H9 (cell line): ENCODE measurements around the gene ATP2B2. TPM values are rescaled to one million over a fixed set of nuclear protein-coding genes. Genes with fewer than 3 reads are reported as not detected.

Experiments
- DNase-seq: peaks from one replicate; pipeline ENCODE4 v3.0.0-alpha.2; 2017
- H2AFZ ChIP-seq: one replicate; pipeline ENCODE4 v1.6.1; 2013; ENCODE audit warnings: mild to moderate bottlenecking, low read length, control low read depth, moderate library complexity
- H2AK5ac ChIP-seq: 2 replicates; pipeline ENCODE4 v1.6.1; 2013; ENCODE audit warnings: low read length, control low read depth, mixed read lengths; ENCODE audit not compliant: insufficient read length
- H2BK120ac ChIP-seq: one replicate; pipeline ENCODE4 v1.6.1; 2013; ENCODE audit warnings: low read depth, mild to moderate bottlenecking, low read length, control low read depth, inconsistent platforms; ENCODE audit not compliant: poor library complexity, severe bottlenecking
- H2BK12ac ChIP-seq: 2 replicates; pipeline ENCODE4 v1.6.1; 2013; ENCODE audit warnings: low read length, control low read depth, mixed read lengths, low read depth; ENCODE audit not compliant: insufficient read length
- H2BK15ac ChIP-seq: 2 replicates; pipeline ENCODE4 v1.6.1; 2013; ENCODE audit warnings: low read depth, low read length, control low read depth
- H2BK20ac ChIP-seq: one replicate; pipeline ENCODE4 v1.6.1; 2013; ENCODE audit warnings: low read depth, mild to moderate bottlenecking, low read length, control low read depth, inconsistent platforms; ENCODE audit not compliant: poor library complexity, severe bottlenecking
- H2BK5ac ChIP-seq: 2 replicates; pipeline ENCODE4 v1.6.1; 2013; ENCODE audit warnings: low read length, control low read depth, mixed read lengths; ENCODE audit not compliant: insufficient read length
- H3K14ac ChIP-seq: 2 replicates; pipeline ENCODE4 v1.6.1; 2013; ENCODE audit warnings: low read length, control low read depth; ENCODE audit not compliant: insufficient read depth
- H3K18ac ChIP-seq: 2 replicates; pipeline ENCODE4 v1.6.1; 2013; ENCODE audit warnings: low read depth, mild to moderate bottlenecking, mixed read lengths, low read length, control low read depth; ENCODE audit not compliant: insufficient read length
- H3K23ac ChIP-seq: 2 replicates; pipeline ENCODE4 v1.6.1; 2013; ENCODE audit warnings: low read length, control low read depth, mixed read lengths, low read depth; ENCODE audit not compliant: insufficient read length
- H3K23me2 ChIP-seq: 2 replicates; pipeline ENCODE4 v1.6.1; 2013; ENCODE audit warnings: low read depth, mild to moderate bottlenecking, mixed read lengths, low read length, control low read depth; ENCODE audit not compliant: insufficient read length, poor library complexity, severe bottlenecking
- H3K27ac ChIP-seq: 2 replicates; pipeline ENCODE4 v1.5.1; 2013; ENCODE audit warnings: low read length, control low read depth, mixed read lengths, low read depth; ENCODE audit not compliant: insufficient read length
- H3K27me3 ChIP-seq: 2 replicates; pipeline ENCODE4 v1.6.1; 2013; ENCODE audit warnings: low read length, control low read depth, inconsistent platforms; ENCODE audit not compliant: insufficient read depth
- H3K4ac ChIP-seq: 2 replicates; pipeline ENCODE4 v1.6.1; 2013; ENCODE audit warnings: low read depth, mild to moderate bottlenecking, control low read depth, inconsistent platforms, low read length, moderate library complexity
- H3K4me1 ChIP-seq: 2 replicates; pipeline ENCODE4 v1.6.1; 2013; ENCODE audit warnings: low read length, control low read depth, inconsistent platforms; ENCODE audit not compliant: insufficient read depth
- H3K4me2 ChIP-seq: 2 replicates; pipeline ENCODE4 v1.6.1; 2013; ENCODE audit warnings: low read length, control low read depth, mixed read lengths; ENCODE audit not compliant: insufficient read length, insufficient read depth
- H3K56ac ChIP-seq: 2 replicates; pipeline ENCODE4 v1.6.1; 2013; ENCODE audit warnings: low read depth, mild to moderate bottlenecking, mixed read lengths, low read length, control low read depth; ENCODE audit not compliant: insufficient read length
- H3K79me1 ChIP-seq: 2 replicates; pipeline ENCODE4 v1.6.1; 2013; ENCODE audit warnings: low read depth, mild to moderate bottlenecking, moderate library complexity, low read length, control low read depth, inconsistent platforms; ENCODE audit not compliant: insufficient read depth, poor library complexity, severe bottlenecking
- H3K79me2 ChIP-seq: 2 replicates; pipeline ENCODE4 v1.6.1; 2013; ENCODE audit warnings: low read length, control low read depth, inconsistent platforms; ENCODE audit not compliant: insufficient read depth
- H3K9ac ChIP-seq: 2 replicates; pipeline ENCODE4 v1.6.1; 2013; ENCODE audit warnings: low read length, control low read depth, mixed read lengths; ENCODE audit not compliant: insufficient read length; ENCODE audit errors: extremely low read depth
- H3K9me3 ChIP-seq: one replicate; pipeline ENCODE4 v1.6.1; 2013; ENCODE audit warnings: low read depth, low read length, inconsistent platforms; ENCODE audit not compliant: control insufficient read depth
- H3T11ph ChIP-seq: one replicate; pipeline ENCODE4 v1.6.1; 2013; ENCODE audit warnings: mild to moderate bottlenecking, low read length, control low read depth, inconsistent platforms
- H4K20me1 ChIP-seq: one replicate; pipeline ENCODE4 v1.6.1; 2013; ENCODE audit not compliant: control insufficient read depth, insufficient read length, insufficient read depth
- H4K5ac ChIP-seq: 2 replicates; pipeline ENCODE4 v1.6.1; 2013; ENCODE audit warnings: low read depth, mild to moderate bottlenecking, mixed read lengths, low read length, control low read depth; ENCODE audit not compliant: insufficient read length
- H4K8ac ChIP-seq: replicated peaks from 2 replicates; pipeline ENCODE4 v1.6.1; 2013; ENCODE audit warnings: low read length, control low read depth, mixed read lengths, low read depth; ENCODE audit not compliant: insufficient read length
- H4K91ac ChIP-seq: 2 replicates; pipeline ENCODE4 v1.6.1; 2013; ENCODE audit warnings: low read depth, mild to moderate bottlenecking, moderate library complexity, mixed read lengths, low read length, control low read depth; ENCODE audit not compliant: insufficient read length
- H3K27ac Mint-ChIP-seq, 3 experiments: 2 replicates in 2 of 3; 3 replicates in 1 of 3; pipeline ENCODE4 v1.8.0; 2020 to 2021; ENCODE audit warnings: mixed read lengths in 3 of 3, mild to moderate bottlenecking in 1 of 3, moderate library complexity in 1 of 3
- H3K27me3 Mint-ChIP-seq: 2 replicates; pipeline ENCODE4 v1.8.0; 2021; ENCODE audit warnings: low read depth, mild to moderate bottlenecking, moderate library complexity, mixed read lengths
- H3K36me3 Mint-ChIP-seq, 3 experiments: 2 replicates in 2 of 3; 3 replicates in 1 of 3; pipeline ENCODE4 v1.8.0; 2020 to 2021; ENCODE audit warnings: low read depth in 3 of 3, mixed read lengths in 3 of 3; ENCODE audit not compliant: insufficient read depth in 1 of 3
- H3K4me1 Mint-ChIP-seq, 2 experiments: 2 replicates each; pipeline ENCODE4 v1.8.0; 2020; ENCODE audit warnings: mixed read lengths in 2 of 2
- H3K4me3 Mint-ChIP-seq, 2 experiments: 2 replicates in 1 of 2; 3 replicates in 1 of 2; pipeline ENCODE4 v1.8.0; 2020 to 2021; ENCODE audit warnings: mild to moderate bottlenecking in 2 of 2, mixed read lengths in 2 of 2, moderate library complexity in 1 of 2
- H3K9me3 Mint-ChIP-seq, 2 experiments: 2 replicates in 1 of 2; 3 replicates in 1 of 2; pipeline ENCODE4 v1.8.0; 2020; ENCODE audit warnings: mild to moderate bottlenecking in 2 of 2, mixed read lengths in 2 of 2, moderate library complexity in 1 of 2
- WGBS: extraction: QIAGEN DNeasy Blood & Tissue Kit; methylation state at CpG from one replicate; pipeline ENCODE4 v1.1.7; 2013; ENCODE audit warnings: missing lambda C conversion rate, low lambda C conversion rate, mixed read lengths; ENCODE audit not compliant: insufficient read length; ENCODE audit errors: extremely low coverage; 5-methylcytosine and 5-hydroxymethylcytosine counted together
- total RNA-seq: library from RNA; stranded (reverse); gene quantifications from 2 replicates; pipeline ENCODE4 v1.2.1, GENCODE V29; 2021
- TF ChIP-seq, protein P1 (sequence below): fragments of 200-600 bp; sonication (generic); conservative IDR thresholded peaks from 3 replicates; pipeline ENCODE4 v1.8.0; 2021; ENCODE audit warnings: antibody characterized with exemption, mild to moderate bottlenecking

ATP2B2 gene
- total RNA-seq, 1 experiment from 2014 or later = 0.33 TPM

DNA sequence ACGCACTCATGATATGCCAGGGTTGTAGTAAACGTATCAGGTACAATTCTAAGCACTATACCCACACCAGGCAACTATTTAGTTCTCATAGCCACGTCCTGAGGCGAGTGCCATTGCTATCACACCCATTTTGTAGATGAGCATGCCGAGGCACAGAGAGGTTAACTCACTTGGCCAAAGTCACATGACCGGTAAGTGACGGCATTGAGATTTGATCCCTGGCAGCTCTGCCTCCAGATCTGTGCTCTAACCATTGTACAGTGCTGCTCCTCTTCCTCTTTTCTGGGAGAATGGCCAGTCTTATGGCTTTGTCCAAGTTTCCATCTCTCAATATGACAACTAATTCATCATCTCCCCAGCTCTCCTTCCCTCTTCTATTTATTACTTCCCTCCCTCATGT, 18.9 kb upstream of the ATP2B2 start:
- Histone ChIP-seq H2BK120ac (no peak overlapping the region), H3K79me2 (no peaks in the 10 kb centered on the region), H3K27ac (no peak overlapping the region), H3K9me3 (no peaks in the 10 kb centered on the region), H3K56ac (no peak overlapping the region), H3K4me2 (no peak overlapping the region), H3K14ac (no peak overlapping the region), H4K20me1 (no peaks in the 10 kb centered on the region), H3K4ac (no peak overlapping the region), H3K9ac (no peak overlapping the region), H4K91ac (no peak overlapping the region), H3K4me1 (no peaks in the 10 kb centered on the region), H3K23me2 (no peaks in the 10 kb centered on the region), H3T11ph (no peak overlapping the region), H3K18ac (no peak overlapping the region), H4K8ac (no peak overlapping the region), H3K79me1 (no peaks in the 10 kb centered on the region), H4K5ac (no peak overlapping the region), H2AK5ac (no peak overlapping the region), H2AFZ (no peak overlapping the region), H2BK15ac (no peak overlapping the region), H3K27me3 (no peaks in the 10 kb centered on the region), H2BK12ac (no peak overlapping the region), H2BK5ac (no peak overlapping the region), H3K23ac (no peak overlapping the region), H2BK20ac (no peak overlapping the region)
- H3K36me3 Mint-ChIP-seq = no peaks in the 10 kb centered on the region
- H3K4me3 Mint-ChIP-seq = no peak overlapping the region
- H3K9me3 Mint-ChIP-seq = no peaks in the 10 kb centered on the region
- H3K27ac Mint-ChIP-seq = no peak overlapping the region
- TF ChIP-seq, protein P1, sequence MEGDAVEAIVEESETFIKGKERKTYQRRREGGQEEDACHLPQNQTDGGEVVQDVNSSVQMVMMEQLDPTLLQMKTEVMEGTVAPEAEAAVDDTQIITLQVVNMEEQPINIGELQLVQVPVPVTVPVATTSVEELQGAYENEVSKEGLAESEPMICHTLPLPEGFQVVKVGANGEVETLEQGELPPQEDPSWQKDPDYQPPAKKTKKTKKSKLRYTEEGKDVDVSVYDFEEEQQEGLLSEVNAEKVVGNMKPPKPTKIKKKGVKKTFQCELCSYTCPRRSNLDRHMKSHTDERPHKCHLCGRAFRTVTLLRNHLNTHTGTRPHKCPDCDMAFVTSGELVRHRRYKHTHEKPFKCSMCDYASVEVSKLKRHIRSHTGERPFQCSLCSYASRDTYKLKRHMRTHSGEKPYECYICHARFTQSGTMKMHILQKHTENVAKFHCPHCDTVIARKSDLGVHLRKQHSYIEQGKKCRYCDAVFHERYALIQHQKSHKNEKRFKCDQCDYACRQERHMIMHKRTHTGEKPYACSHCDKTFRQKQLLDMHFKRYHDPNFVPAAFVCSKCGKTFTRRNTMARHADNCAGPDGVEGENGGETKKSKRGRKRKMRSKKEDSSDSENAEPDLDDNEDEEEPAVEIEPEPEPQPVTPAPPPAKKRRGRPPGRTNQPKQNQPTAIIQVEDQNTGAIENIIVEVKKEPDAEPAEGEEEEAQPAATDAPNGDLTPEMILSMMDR = no peak
- H3K27me3 Mint-ChIP-seq = peaks cover 22% of the 10 kb centered on the region
- no peak for DNase-seq
- no CpG with 5 or more reads among the region's 7 CpGs for WGBS
- H3K4me1 Mint-ChIP-seq = no peaks in the 10 kb centered on the region
